Mucosa of rectum (tissue), 2 donors: ENCODE data around the gene PGLYRP4.

Experiments used
- H3K27ac ChIP-seq, 2 donors: one replicate each; pipeline ENCODE4 v1.7.0; 2013; ENCODE audit warnings: inconsistent platforms in 2 of 2, low read depth in 2 of 2, low read length in 2 of 2
- H3K27me3 ChIP-seq, 2 donors: one replicate each; pipeline ENCODE4 v1.7.0; 2013; ENCODE audit warnings: low read length in 2 of 2; ENCODE audit not compliant: control insufficient read depth in 2 of 2, insufficient read depth in 2 of 2
- H3K36me3 ChIP-seq, 2 donors: one replicate each; pipeline ENCODE4 v1.7.0; 2013; ENCODE audit warnings: low read length in 2 of 2; ENCODE audit not compliant: control insufficient read depth in 2 of 2, insufficient read depth in 2 of 2
- H3K4me1 ChIP-seq, 2 donors: one replicate each; pipeline ENCODE4 v1.7.0; 2013; ENCODE audit warnings: low read length in 2 of 2, mild to moderate bottlenecking in 1 of 2; ENCODE audit not compliant: control insufficient read depth in 2 of 2, insufficient read depth in 2 of 2
- H3K4me3 ChIP-seq, 2 donors: one replicate each; pipeline ENCODE4 v1.7.0; 2013; ENCODE audit warnings: low read length in 2 of 2
- H3K9ac ChIP-seq, 2 donors: one replicate each; pipeline ENCODE4 v1.7.0; 2013; ENCODE audit warnings: low read length in 2 of 2, low read depth in 1 of 2, mild to moderate bottlenecking in 1 of 2
- H3K9me3 ChIP-seq, 2 donors: one replicate each; pipeline ENCODE4 v1.7.0; 2013; ENCODE audit warnings: low read length in 2 of 2; ENCODE audit not compliant: control insufficient read depth in 2 of 2
- donor health status: healthy.
- donor health status: Normal muscosa, but diverticular disease.

The PGLYRP4 gene

DNA sequence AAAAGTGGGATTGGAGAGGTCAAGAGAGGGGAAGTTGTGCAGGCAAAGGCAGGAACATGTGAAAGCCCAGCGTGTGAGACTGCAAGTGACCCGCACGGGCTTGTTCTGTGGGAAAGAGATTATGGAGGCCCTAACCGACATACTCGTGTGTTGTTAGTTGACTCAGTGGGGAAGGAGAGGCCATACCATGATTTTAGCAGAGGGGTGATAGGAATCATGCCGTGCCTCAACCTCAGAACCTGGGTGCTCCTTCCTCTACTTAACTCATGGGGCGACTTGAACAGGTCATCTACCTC lies 55.2 kb downstream of the PGLYRP4 start:
- no peaks in the 10 kb centered on the region for H3K4me1 ChIP-seq
- no peaks in the 10 kb centered on the region for H3K9me3 ChIP-seq
- H3K9ac ChIP-seq: no peak overlapping the region
- peaks cover 0 to 2% of the 10 kb centered on the region in 2 donors for H3K27me3 ChIP-seq
- no peak overlapping the region for H3K27ac ChIP-seq
- no peaks in the 10 kb centered on the region for H3K36me3 ChIP-seq
- no peak overlapping the region for H3K4me3 ChIP-seq

DNA sequence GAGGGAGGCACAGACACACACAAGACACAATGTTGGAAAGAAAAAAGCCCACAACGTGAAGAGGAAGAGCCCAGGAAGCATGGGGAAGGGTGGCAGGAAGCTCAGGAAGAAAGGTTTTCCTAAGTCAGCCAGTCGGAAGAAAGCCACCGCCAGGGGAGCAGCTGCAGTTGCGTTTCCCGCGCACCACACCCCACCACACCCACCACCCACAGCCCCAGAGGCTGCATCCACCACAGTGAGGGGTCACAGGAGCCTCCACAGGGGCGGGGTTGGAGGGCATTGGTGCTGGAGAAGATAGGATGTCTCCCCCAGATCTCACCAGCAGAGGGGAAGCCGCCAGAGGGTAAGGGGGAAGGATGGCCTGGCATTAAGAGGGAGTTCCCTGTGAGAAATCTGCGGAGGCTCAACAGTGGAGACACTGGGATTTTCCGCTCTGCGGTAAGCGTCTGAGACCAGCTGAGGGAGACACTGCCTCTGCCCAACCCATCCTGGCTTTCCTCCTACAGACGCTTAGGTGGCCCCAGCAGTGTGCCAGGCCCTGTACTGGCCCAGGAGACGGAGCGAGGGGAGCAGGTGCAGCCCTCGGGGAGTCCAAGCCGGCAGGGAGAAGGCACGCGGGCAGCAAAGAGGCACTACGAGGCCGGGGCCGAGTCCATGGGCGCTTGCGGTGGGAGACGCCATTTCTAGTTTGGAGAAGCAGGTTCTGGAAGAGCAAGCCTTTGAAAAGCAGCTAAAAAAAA lies 55.7 kb downstream of the PGLYRP4 start:
- no peaks in the 10 kb centered on the region for H3K9me3 ChIP-seq
- H3K27me3 ChIP-seq: peaks cover 0 to 2% of the 10 kb centered on the region in 2 donors
- no peak overlapping the region for H3K4me3 ChIP-seq
- no peaks in the 10 kb centered on the region for H3K4me1 ChIP-seq
- H3K27ac ChIP-seq: no peak overlapping the region
- no peak overlapping the region for H3K9ac ChIP-seq
- H3K36me3 ChIP-seq: no peaks in the 10 kb centered on the region

DNA sequence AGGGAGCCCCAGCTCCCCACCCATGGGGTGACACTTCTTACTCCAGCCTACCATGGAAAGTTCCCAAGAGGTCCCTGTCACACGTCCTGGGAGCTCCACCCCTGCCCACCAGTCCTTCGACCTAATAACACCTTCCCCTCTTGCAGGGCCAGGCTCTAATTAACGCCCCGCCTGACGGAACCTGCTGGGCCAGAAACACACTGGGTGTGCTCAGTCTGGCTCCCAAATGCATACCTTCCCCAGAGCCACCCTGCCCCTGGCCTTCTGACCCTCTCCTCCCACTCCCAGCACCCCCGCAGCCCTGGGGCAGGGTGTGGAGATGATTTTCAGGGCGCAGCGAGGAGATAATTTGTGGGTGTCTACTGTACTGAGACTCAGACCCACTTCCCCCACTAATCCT lies 56.5 kb downstream of the PGLYRP4 start:
- Histone ChIP-seq H3K4me3 (no peak overlapping the region), H3K9ac (no peak overlapping the region), H3K36me3 (no peaks in the 10 kb centered on the region), H3K27ac (no peak overlapping the region), H3K9me3 (no peaks in the 10 kb centered on the region), H3K27me3 (peaks cover 0 to 2% of the 10 kb centered on the region in 2 donors), H3K4me1 (no peaks in the 10 kb centered on the region)

DNA sequence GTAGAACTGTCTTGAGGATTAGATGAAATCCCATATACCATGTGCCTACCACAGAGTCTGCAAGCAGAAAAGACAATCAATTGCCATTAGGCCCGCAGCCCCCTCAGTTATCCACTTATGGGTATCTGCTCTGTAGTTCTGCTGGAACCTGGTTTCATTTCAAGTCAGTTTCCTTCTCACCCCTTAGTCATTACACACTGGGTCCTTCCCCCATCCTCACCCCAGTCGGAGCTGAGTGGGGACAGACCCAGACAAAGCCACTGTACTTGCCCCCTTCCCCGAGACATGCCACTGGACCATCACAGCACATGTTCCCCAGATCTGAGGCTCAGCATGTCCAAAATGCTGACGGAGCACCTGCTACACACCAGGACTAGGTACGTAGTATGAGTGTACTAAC lies 57.1 kb downstream of the PGLYRP4 start:
- Histone ChIP-seq H3K27ac (no peak overlapping the region), H3K36me3 (no peaks in the 10 kb centered on the region), H3K4me1 (no peaks in the 10 kb centered on the region), H3K27me3 (peaks cover 0 to 2% of the 10 kb centered on the region in 2 donors), H3K9me3 (no peaks in the 10 kb centered on the region), H3K9ac (no peak overlapping the region), H3K4me3 (no peak overlapping the region)

DNA sequence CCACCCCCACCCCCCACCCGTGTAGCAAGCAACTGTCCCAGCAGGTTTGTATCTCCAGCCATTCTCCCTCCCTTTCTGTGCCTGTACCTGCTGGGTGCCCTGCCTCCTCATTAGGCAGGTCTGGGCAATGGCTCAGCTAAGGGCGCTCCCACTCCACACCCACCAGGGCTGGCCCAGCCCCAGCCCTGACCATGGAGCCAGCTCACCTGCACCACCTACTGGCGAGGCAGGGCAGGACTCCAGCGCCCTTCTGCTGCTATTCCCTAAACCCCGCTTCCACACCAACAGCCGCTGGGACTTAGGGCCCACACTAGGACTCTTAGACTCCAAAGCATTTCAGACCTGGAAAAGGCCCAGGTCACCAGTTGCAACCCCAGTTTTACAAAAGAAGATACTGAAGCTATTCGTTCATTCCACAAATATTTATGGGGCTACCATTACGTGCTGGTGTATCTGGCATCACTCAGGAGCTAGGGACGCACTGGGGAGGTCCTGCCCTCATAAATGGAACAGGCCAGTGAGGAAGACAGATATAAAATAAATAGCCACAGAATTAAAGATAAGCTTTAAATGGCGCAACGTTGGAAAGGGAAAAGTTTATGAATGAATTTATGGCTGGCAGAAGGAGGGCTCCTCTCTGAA lies 59.9 kb downstream of the PGLYRP4 start:
- Histone ChIP-seq H3K9ac (no peak overlapping the region), H3K9me3 (no peaks in the 10 kb centered on the region), H3K27ac (no peak overlapping the region), H3K4me3 (no peak overlapping the region), H3K36me3 (no peaks in the 10 kb centered on the region), H3K4me1 (no peaks in the 10 kb centered on the region), H3K27me3 (peaks cover 0 to 2% of the 10 kb centered on the region in 2 donors)
